GM21825 (cell line): ENCODE measurements around the gene NPL.

Experiments
- ATAC-seq: cut with Tn5 transposase; IDR thresholded peaks from one replicate; pipeline ENCODE4 v1.9.1; 2021; ENCODE audit warnings: mild to moderate bottlenecking, moderate library complexity; ENCODE audit not compliant: unreplicated experiment

NPL gene

DNA sequence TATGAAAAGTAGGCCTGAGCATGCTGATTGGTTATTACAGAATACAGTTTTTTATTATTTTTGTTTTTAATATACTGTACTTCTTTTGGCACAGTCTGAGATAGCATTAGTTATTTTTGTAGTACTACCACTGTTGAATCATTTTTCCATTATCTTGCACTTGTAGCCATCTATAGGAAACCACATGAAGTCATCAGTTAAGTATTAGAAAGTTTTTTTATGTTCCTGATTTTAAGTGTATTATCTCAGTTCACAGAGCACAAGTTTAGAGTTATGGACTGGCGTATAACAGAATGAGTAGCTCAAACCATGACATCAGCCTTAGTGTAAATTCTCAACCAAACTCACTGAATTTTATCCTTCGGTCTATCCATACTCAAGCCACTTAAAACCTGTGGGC, 72.4 kb downstream of the NPL start:
- ATAC-seq = no peak

DNA sequence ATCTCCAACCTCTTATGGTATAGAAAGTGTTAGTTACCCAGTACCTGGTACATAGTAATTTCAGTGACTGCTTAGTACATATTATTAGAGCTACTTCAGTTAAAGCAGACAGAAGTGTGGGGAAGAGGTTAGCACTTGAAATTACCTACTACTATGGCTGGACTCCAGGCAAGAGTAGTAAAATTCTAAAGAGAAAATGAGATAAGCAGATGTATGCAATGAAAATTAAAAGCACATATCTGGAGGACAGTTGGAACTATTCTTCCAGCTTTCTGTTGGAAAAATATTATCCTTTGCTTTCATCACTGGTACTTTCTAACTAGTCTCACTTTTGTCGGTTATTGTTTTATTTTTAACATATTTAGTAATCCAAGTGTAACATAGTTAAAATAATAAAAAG, 73.3 kb downstream of the NPL start:
- no peak for ATAC-seq

DNA sequence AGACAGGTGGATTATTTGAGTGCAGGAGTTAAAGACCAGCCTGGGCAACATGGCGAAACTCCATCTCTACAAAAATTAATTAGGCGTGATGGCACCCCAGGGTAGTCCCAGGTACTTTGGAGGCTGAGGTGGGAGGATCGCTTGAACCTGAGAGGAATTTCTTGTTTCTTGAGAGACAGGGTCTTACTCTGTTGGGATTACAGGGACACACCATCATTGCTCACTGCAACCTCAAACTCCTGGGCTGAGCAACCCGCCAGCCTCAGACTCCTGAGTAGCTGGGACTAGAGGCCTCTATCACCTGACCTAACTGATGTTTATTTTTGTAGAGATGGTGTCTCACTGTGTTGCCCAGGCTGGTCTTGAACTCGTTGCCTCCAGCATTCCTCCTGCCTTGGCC, 74.4 kb downstream of the NPL start:
- no peak for ATAC-seq

DNA sequence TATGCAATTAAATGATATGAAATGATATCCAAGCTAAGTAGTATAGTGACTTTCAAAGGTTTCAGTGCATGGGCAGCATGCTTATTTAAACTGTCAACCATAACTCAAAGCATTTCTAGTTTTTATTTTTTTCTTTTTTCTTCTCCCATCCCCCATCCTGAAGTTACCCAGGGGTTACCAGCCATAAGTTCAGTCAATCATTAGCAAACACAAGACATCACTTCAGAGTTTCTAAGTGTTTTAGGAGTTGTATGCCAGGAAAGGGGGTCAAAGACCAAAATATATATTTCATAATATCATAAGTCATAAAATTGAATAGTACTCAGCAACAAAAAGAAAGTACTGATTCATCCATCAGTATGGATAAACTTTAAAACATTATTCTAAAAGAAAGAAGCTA, 78.3 kb downstream of the NPL start:
- no peak for ATAC-seq

DNA sequence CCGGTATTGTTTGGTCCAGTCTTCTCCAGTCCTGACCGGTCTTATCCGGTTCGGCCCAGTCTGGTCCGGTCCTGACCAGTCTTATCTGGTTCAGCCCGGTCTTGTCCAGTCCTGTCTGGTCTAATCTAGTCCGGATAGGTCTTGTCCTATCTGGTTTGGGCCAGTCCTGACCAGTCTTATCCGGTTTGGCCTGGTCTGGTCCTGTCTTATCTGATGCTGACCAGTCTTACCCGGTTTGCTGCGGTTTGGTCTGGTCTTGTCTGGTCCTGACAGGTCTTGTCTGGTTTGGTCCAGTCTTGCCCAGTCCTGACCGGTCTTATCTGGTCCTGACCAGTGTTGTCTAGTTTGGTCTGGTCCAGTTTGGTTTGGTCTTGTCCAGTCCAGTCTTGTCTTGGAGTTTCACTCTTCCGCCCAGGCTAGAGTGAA, 79.7 kb downstream of the NPL start:
- ATAC-seq = no peak

GRCh38 chr1:182872881-182873280, 83.3 kb downstream of the NPL start:
- ATAC-seq = no peak

DNA sequence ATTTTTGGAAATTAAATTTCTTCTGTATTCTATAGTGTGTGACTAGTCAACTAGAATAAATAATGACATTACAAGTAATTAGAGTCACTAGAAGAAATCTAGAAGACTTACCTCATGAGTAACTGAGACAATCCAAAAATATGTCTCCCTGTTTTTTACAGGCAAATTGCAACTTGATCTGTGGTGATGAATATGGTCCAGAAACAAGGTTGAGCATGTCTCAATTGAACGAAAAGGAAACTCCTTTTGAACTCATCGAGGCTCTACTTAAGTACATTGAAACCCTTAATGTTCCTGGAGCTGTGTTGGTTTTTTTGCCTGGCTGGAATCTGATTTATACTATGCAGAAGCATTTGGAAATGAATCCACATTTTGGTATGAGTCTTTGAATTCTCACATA, 86.3 kb downstream of the NPL start:
- no peak for ATAC-seq

DNA sequence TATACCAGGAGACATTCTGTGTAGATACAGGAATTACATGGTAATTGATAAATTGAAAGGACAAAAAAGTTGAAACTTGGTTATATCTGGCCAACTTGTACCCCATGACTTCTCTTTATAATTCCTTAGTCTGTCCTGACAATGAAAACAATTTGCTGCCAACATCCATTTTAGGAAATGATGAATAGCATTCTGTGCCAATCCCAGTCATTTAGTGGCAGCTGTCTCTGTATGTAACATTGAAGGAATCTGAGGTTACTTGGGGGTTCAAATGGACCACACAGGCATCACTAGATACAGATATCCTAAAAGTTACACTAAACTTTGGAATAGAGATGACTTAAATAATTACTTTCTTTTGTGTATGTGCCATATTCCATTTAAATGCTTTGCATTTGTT, 87.8 kb downstream of the NPL start:
- ATAC-seq = no peak

DNA sequence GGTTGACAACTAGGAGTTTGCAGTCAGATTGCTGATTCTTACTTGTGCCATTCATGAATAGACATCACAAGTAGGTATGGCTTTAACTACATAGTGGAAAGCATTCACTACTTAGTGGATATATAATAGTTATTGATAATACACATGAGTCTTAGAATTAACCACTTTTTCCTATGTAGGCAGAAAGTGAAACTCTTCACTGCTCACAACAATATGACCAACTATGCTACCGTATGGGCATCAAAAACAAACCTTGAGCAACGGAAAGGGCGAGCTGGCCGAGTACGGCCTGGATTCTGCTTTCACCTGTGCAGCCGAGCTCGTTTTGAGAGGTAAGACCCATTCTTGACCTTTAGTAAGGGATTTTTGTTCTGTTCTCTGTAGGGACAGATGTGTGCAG, 88.3 kb downstream of the NPL start:
- no peak for ATAC-seq
